Dendritic cell treated with granulocyte-macrophage colony-stimulating factor and Interleukin-4, amounts not matched to agents 40 ng/mL and 50 ng/mL, for 4 days (primary cell): Measurements from ENCODE around the gene TBC1D24.
"Not testable (repeated sequence)": the region's sequence is repeated elsewhere in the genome, so short reads cannot be mapped to it uniquely, and the experiment has no call there.

Experiments used
- H3K27ac Mint-ChIP-seq: one replicate; pipeline ENCODE4 v1.8.0; 2022; ENCODE audit warnings: mild to moderate bottlenecking, mixed read lengths
- H3K27me3 Mint-ChIP-seq: one replicate; pipeline ENCODE4 v1.8.0; 2022; ENCODE audit warnings: mild to moderate bottlenecking, mixed read lengths
- H3K36me3 Mint-ChIP-seq: one replicate; pipeline ENCODE4 v1.8.0; 2022; ENCODE audit warnings: low read depth, mixed read lengths
- H3K4me1 Mint-ChIP-seq: one replicate; pipeline ENCODE4 v1.8.0; 2022; ENCODE audit warnings: low read depth, mixed read lengths
- H3K4me3 Mint-ChIP-seq: one replicate; pipeline ENCODE4 v1.8.0; 2022; ENCODE audit warnings: mild to moderate bottlenecking, moderate library complexity, mixed read lengths
- H3K9me3 Mint-ChIP-seq: one replicate; pipeline ENCODE4 v1.8.0; 2022; ENCODE audit warnings: mixed read lengths
- intact Hi-C: fragments of 100-400 bp; cut with micrococcal nuclease; formaldehyde crosslinking; loops from one replicate; pipeline ENCODE4 v1.15.0; 2022

Gene TBC1D24

DNA sequence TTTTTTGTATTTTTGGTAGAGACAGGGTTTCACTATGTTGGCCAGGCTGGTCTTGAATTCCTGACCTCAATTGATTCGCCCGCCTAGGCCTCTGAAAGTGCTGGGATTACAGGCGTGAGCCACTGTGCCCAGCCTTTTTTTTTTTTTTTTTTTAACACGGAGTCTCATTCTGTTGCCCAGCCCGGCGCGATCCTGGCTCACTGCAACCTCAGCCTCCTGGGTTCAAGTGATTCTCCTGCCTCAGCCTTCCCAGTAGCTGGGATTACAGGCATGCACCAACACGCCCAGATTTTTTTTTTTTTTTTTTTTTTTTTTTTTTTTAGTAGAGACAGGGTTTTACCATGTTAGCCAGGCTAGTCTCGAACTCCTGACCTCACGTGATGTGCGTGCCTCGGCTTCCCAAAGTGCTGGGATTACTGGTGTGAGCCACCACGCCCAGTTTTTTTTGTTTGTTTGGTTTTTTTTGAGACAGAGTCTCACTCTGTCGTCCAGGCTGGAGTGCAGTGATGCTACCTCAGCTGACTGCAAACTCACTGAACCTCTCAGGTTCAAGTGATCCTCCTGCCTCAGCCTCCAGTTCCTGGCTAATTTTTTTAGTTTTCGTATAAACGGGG lies 58.3 kb downstream of the TBC1D24 start:
- peaks cover 34% of the 10 kb centered on the region for H3K36me3 Mint-ChIP-seq
- H3K4me3 Mint-ChIP-seq, result peak overlapping the region; percentile 89
- H3K4me1 Mint-ChIP-seq, result peaks cover 60% of the 10 kb centered on the region
- peak overlapping the region; percentile 97 for H3K27ac Mint-ChIP-seq
- intact Hi-C loops, H3K27me3 Mint-ChIP-seq, H3K9me3 Mint-ChIP-seq: not testable (repeated sequence)

DNA sequence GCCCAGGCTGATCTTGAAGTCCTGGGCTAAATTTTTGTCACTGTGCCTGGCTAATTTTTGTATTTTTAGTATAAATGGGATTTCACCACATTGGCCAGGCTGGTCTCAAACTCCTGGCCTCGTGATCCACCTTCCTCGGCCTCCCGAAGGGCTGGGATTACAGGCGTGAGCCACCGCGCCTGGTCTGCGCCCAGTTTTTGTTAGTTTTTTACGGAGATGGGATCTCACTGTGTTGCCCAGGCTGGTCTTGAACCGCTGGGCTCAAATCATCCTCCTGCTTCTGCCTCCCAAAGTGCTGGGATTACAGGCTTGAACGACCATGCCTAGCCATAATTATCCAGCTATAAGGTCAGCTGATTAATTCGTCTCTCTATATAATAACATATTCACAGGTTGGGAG lies 59.0 kb downstream of the TBC1D24 start:
- H3K4me1 Mint-ChIP-seq, result peaks cover 64% of the 10 kb centered on the region

DNA sequence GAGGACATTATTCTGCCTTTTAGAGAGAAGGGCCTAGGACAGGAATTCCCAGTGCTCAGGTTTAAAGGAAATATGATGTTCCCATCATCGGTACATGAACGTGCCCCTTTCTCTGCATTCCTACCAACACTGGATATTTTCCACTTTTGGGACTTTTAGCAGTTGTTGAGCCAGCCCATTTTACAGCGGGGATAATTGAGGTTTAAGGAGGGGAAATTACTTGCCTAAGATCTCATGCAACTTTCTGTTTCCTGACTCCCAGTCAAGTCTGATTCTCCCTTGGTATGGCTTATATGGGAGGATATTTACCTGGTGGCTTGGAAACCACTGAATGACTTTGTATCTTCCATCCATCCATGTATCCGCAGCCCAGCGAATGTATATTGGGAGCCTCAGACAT lies 59.4 kb downstream of the TBC1D24 start:
- peaks cover 33% of the 10 kb centered on the region for H3K36me3 Mint-ChIP-seq
- intact Hi-C loops, H3K27me3 Mint-ChIP-seq, H3K9me3 Mint-ChIP-seq, H3K4me3 Mint-ChIP-seq: not testable (repeated sequence)
- peak overlapping the region; percentile 97 for H3K27ac Mint-ChIP-seq
- H3K4me1 Mint-ChIP-seq, result peaks cover 69% of the 10 kb centered on the region

More for the DNA sequence above, 59.0 kb downstream of the TBC1D24 start:
- Mint-ChIP-seq H3K4me3 (no peak overlapping the region), H3K27ac (peak overlapping the region; percentile 97), H3K9me3 (no peaks in the 10 kb centered on the region), H3K36me3 (peaks cover 33% of the 10 kb centered on the region), H3K27me3 (no peaks in the 10 kb centered on the region)
- intact Hi-C loops, result no loop called here

DNA sequence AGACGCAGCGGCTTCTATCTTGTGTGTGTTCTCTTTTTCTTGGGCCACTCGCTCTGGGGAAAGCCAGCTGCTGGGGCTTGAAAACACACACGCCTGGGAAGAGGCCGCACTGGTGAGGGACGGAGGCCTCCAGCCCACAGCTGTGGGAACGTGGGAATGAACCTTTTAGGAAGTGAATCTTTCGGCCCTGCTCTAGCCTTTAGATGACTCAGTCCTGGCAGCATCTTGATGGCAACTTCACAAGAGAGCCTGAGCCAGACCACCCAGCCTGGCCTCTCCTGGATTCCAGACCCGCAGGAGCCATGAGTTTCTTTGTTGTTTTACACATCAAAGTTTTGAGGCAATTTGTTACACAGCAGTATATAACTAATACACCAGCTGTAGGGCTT lies 60.7 kb downstream of the TBC1D24 start:
- intact Hi-C loops, result loop anchor here (2.0 kb wide), 1 partner anchor 15 kb away; the partner anchor contains the start of gene AMDHD2
- H3K4me3 Mint-ChIP-seq, result peak overlapping the region; percentile 30
- H3K36me3 Mint-ChIP-seq, result peaks cover 33% of the 10 kb centered on the region
- peaks cover 69% of the 10 kb centered on the region for H3K4me1 Mint-ChIP-seq
- no peaks in the 10 kb centered on the region for H3K9me3 Mint-ChIP-seq
- H3K27ac Mint-ChIP-seq, result peak overlapping the region; percentile 92
- H3K27me3 Mint-ChIP-seq, result no peaks in the 10 kb centered on the region

DNA sequence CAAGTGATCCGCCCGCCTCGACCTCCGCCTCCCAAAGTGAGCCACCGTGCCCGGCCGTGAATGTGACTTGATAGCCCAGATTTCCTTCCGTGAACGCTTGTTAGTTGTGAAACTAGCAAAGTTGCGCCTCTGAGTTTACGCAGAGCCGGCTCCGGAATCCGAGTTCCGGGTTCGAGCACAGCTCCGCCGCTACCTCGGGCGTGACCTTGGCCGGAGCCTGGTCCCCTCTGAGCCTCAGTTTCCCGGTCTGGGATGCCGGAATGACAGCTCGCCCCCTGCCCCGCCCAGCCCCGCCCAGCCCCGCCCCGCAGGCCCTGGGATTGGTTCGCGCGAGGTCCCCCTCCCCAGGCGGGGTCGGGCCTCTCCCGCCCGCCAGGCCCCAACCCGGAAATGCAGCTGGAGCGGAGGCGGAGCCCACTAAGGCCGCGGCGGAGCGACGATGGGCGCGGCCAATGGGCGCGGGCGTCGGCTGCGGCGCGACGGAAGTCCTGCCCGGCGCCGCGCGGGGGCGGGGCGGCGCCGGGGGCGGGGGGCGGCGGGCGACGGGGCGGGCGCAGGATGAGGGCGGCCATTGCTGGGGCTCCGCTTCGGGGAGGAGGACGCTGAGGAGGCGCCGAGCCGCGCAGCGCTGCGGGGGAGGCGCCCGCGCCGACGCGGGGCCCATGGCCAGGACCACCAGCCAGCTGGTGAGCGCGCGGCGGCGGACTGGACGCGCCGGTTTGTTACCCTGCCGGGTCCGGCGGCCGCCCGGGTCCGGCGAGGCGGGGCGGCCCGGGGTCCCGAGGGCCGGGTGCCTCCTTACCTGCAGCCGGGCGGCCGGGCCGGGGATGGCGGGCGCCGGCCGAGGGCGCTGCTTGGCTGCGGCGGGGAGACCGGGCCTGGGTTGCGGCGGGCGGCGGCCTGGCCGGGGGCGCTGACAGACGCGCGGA lies 62.8 kb downstream of the TBC1D24 start, which contains the start of gene PDPK1:
PDPK1 (plus strand) TSS at position 571 of the 929 bp plus-strand sequence; CDS start at position 663, 92 bp downstream.
- Mint-ChIP-seq H3K27ac (peak within 1 kb of the TSS; percentile 92), H3K36me3 (peaks cover 38% of the 10 kb centered on the region), H3K4me1 (peaks cover 62% of the 10 kb centered on the region), H3K27me3 (no peaks in the 10 kb centered on the region), H3K9me3 (no peaks in the 10 kb centered on the region), H3K4me3 (peak within 1 kb of the TSS; percentile 82)
- intact Hi-C loops, result loop anchor here (2.0 kb wide), 1 partner anchor 17 kb away; the partner anchor contains the start of gene AMDHD2

DNA sequence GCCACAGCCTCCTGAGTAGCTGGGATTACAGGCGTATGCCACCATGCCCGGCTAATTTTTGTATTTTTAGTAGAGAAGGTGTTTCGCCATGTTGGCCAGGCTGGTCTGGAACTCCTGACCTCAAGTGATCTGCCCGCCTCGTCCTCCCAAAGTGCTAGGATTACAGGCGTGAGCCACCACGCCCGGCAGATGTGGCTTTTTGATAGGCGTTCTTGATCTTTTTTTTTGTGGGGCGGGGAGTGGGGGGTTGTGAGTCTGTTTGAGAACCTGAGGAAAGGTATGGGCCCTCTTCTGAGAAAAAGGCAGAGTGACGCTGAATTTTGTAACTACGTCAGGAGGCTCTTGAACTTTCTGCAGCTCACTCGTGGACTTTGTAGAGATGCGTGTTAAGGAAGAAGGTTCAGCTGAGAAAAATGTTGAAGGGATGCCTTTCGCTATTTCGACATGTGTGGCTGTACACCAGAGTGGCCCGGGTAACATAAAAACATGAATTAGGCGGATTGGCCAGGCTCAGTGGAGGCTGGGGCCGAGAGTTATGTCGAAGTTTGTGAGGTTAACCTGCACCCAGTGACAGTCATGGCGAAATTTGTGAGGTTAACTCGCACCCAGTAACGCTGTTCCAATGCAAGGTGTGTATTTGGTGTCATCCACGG lies 64.4 kb downstream of the TBC1D24 start:
- peak overlapping the region; percentile 49 for H3K27ac Mint-ChIP-seq
- peak overlapping the region; percentile 76 for H3K4me3 Mint-ChIP-seq
- H3K9me3 Mint-ChIP-seq, H3K27me3 Mint-ChIP-seq, intact Hi-C loops: not testable (repeated sequence)
- H3K36me3 Mint-ChIP-seq, result peaks cover 43% of the 10 kb centered on the region
- peaks cover 60% of the 10 kb centered on the region for H3K4me1 Mint-ChIP-seq

DNA sequence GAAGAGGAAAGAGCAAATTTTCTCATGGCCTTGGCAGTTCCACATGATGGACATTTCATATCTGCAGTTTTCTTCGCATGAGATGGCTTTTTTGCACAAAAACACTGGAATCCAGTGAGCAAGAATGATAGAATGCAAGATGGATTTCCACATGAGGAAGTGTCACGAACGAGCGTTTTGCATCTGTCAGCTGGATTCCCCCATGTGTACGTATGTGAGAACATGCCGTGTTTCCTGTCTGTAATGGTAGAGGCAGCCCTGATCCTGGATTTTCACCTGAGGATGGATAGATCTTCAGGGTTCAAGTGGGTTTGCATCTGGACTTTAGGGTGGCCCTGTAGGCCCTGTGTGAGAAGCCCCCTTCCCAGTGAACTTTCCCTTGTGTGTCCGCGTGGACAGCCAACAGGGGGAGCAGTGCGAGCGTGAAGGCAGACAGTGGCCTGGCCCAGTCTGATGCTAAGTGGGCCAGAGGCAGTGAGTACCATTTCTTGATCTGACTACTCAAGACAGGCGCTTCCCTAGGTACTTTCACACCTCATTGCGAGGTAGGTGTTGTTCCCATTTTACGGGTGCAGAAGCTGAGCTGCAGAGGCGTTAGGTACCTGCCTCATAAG lies 65.0 kb downstream of the TBC1D24 start:
- intact Hi-C loops, H3K27me3 Mint-ChIP-seq, H3K9me3 Mint-ChIP-seq: not testable (repeated sequence)
- Mint-ChIP-seq H3K4me1 (peaks cover 57% of the 10 kb centered on the region), H3K4me3 (peak overlapping the region; percentile 76), H3K27ac (peak overlapping the region; percentile 49), H3K36me3 (peaks cover 49% of the 10 kb centered on the region)

DNA sequence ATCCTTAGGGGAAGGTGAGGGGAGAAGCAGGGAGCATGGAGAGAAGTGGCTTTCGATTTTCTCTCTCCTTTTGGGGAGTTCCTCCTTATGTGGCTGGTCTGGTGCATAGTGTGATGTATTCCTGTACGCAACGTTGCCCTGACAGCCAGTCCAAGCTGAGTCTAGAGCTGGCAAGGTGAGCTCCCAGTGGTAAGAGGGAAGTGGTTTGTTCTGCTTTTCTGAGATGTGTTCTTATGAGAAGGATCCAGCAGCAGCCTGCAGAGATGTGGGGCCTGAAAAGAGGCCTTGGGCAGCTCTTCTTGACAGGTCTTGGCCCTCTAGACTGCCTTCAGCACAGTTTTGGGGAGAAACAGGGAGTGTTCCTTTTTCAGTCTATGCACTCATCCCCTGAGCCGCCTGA lies 66.0 kb downstream of the TBC1D24 start:
- intact Hi-C loops, H3K4me3 Mint-ChIP-seq, H3K9me3 Mint-ChIP-seq, H3K27me3 Mint-ChIP-seq: not testable (repeated sequence)
- Mint-ChIP-seq H3K27ac (peak overlapping the region; percentile 49), H3K4me1 (peaks cover 53% of the 10 kb centered on the region), H3K36me3 (peaks cover 57% of the 10 kb centered on the region)

DNA sequence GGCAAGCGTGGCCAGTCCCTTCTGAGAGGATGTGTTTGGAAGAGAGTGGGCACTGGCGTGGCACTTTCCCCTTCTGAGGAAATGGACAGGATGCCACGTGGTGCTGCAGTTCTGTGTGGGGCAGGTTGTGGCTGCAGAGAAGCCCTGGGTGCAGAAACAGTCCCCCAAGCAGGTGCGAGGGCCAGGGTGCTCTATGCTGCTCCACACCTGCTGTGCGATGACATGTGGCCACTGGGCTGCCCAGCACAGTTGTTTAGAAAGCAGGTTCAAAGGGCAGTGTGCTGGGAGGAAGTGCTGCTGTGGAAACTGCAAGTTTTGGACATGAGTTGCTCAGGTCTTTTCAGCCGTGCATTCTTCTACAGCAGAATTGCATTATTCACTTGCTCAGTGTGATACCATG lies 66.5 kb downstream of the TBC1D24 start:
- H3K9me3 Mint-ChIP-seq, intact Hi-C loops, H3K27me3 Mint-ChIP-seq: not testable (repeated sequence)
- Mint-ChIP-seq H3K4me1 (peaks cover 48% of the 10 kb centered on the region), H3K4me3 (peak overlapping the region; percentile 47), H3K36me3 (peaks cover 62% of the 10 kb centered on the region), H3K27ac (peak overlapping the region; percentile 49)

DNA sequence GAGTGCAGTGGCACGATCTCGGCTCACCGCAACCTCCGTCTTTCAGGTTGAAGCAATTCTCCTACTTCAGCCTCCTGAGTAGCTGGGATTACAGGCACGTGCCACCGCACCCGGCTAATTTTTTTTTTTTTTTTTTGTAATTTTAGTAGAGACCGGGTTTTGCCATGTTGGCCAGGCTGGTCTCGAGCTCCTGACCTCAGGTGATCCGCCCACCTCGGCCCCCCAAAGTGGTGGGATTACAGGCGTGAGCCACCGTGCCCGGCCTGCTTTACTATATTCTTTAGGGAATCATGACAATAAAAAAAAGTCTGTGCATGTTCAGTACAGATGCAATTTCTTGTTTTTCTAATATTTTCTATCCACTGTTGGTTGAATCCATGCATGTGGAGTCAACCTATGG lies 68.8 kb downstream of the TBC1D24 start:
- peaks cover 61% of the 10 kb centered on the region for H3K36me3 Mint-ChIP-seq
- H3K27ac Mint-ChIP-seq, result not testable (repeated sequence)

DNA sequence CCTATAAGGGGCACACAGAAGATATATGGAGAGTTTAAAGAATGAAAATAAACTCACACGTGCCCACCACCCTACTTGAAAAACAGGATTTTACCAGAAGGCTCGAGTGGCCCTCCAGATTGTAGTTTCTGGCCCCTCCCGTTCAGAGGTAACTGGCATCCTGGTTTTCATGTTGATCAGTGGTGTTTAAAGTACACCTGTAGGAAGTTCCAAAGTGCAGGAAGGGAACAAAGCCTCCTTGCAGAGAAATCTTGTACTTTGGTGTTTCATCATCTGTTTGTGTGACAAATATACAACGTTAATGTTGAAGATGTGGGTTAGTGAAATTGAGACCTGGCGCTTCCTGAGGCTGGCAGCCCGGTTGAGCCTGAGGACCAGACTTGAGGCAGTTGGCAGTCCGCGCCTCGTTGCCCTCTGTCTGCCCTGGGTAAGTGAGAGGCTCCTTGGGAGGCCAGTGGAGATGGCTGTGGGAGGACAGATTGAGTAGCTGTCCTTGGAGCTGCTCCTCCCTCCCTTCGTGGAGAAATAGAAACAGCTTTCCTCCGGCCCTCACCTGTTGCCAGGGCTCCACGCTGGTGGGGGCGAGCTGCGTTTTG lies 75.5 kb downstream of the TBC1D24 start:
- H3K9me3 Mint-ChIP-seq, H3K27me3 Mint-ChIP-seq, H3K4me1 Mint-ChIP-seq, intact Hi-C loops, H3K4me3 Mint-ChIP-seq, H3K27ac Mint-ChIP-seq: not testable (repeated sequence)
- H3K36me3 Mint-ChIP-seq, result peaks cover 11% of the 10 kb centered on the region

More for the DNA sequence above, 68.8 kb downstream of the TBC1D24 start:
- peaks cover 40% of the 10 kb centered on the region for H3K4me1 Mint-ChIP-seq
- H3K27me3 Mint-ChIP-seq, intact Hi-C loops, H3K4me3 Mint-ChIP-seq, H3K9me3 Mint-ChIP-seq: not testable (repeated sequence)

DNA sequence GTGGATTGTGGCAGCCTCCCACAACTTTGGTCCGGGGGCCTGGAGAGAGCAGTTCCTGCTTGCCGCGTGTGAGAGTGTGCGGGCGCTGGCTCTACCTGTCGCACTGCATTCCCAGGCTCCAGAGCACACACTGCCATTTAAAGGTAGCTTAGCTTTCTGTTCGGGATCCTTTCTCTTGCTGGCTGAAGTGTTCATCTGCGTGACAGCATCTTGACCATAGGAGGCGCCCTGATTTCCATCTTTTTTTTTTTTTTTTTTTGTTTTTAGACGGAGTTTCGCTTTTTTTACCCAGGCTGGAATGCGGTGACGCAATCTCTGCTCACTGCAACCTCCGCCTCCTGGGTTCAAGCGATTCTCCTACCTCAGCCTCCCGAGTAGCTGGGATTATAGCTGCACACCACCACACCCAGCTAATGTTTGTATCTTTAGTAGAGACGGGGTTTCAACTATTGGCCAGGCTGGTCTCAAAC lies 76.5 kb downstream of the TBC1D24 start:
- H3K27ac Mint-ChIP-seq, H3K4me1 Mint-ChIP-seq, H3K4me3 Mint-ChIP-seq, H3K36me3 Mint-ChIP-seq, H3K27me3 Mint-ChIP-seq, H3K9me3 Mint-ChIP-seq, intact Hi-C loops: not testable (repeated sequence)

DNA sequence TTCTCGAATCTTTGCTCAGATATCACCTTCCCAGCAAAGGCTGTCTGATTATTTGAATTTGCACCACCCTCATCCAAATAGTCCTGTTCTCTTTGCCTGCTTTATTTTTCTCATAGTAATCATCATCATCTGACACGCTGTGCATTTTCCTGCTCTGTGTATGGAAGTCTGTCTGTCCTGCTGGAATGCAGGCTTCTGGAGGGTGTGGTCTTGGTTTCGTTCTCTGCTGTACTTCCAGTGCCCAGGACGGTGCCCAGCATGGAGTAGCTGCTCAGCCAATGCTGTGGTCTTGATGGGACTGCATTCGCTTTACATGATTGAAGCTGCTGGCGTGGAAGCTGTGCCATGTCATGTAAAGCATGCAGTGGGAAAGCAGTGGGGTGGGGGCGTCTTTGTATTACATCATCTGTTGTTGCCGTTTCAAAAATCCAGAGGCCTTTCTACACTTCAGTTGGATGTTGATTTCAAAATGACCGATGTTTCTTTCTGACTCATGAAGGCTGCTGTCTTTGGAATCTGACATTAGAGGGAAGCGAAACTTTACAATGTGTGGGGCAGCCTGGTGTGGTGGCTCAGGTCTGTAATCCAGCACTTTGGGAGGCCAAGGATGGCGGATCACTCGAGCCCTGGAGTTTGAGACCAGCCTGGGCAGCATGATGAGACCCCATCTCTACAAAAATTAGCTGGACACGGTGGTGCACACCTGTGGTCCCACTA lies 79.9 kb downstream of the TBC1D24 start:
- H3K36me3 Mint-ChIP-seq, H3K9me3 Mint-ChIP-seq, H3K27ac Mint-ChIP-seq, H3K4me1 Mint-ChIP-seq, H3K4me3 Mint-ChIP-seq, H3K27me3 Mint-ChIP-seq, intact Hi-C loops: not testable (repeated sequence)
